ENCODE results near the gene BLOC1S1.

Gene BLOC1S1

DNA sequence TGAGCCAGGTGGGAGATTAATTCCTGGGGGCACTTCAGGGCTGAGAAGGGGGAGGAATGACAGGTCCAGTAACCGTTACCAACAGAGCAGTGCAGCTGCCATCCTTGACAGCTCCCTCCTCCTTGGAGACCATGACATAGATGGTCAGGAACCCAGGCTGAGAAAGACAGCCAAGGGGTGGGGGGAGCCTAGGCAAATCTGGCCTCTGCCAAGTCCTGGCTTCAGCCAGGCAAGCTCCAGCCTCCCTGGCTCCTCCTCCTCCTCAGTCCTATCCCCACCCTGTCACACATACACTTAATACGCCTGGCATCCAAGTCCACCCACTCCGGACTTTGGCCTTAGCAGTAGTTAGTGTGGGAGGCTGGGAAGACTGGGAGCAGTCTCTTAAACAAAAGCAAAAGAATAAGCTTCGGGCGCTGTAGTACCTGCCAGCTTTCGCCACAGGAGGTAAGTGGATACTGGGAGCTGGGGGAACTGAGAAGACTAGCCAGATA, 4.3 kb downstream of the BLOC1S1 start, which contains the start of gene RDH5:
TSS of gene RDH5 (plus strand) at position 323 of the 494 bp plus-strand sequence. CDS start 792 bp downstream, outside the sequence.
- TF ChIP-seq, protein P1, sequence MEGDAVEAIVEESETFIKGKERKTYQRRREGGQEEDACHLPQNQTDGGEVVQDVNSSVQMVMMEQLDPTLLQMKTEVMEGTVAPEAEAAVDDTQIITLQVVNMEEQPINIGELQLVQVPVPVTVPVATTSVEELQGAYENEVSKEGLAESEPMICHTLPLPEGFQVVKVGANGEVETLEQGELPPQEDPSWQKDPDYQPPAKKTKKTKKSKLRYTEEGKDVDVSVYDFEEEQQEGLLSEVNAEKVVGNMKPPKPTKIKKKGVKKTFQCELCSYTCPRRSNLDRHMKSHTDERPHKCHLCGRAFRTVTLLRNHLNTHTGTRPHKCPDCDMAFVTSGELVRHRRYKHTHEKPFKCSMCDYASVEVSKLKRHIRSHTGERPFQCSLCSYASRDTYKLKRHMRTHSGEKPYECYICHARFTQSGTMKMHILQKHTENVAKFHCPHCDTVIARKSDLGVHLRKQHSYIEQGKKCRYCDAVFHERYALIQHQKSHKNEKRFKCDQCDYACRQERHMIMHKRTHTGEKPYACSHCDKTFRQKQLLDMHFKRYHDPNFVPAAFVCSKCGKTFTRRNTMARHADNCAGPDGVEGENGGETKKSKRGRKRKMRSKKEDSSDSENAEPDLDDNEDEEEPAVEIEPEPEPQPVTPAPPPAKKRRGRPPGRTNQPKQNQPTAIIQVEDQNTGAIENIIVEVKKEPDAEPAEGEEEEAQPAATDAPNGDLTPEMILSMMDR (IDR thresholded peaks at IDR 0.05; ENCODE audit: low read depth, low read length), result no peak
- in situ Hi-C loops (cut with HindIII; ENCODE audit: low sequenced_read_pairs), result no loop called here
- peak; percentile 78 for DNase-seq (ENCODE audit: low read depth, low spot score)
- no peak within 1 kb of the TSS for H3K4me3 ChIP-seq (ENCODE audit: low read depth, low read length)

DNA sequence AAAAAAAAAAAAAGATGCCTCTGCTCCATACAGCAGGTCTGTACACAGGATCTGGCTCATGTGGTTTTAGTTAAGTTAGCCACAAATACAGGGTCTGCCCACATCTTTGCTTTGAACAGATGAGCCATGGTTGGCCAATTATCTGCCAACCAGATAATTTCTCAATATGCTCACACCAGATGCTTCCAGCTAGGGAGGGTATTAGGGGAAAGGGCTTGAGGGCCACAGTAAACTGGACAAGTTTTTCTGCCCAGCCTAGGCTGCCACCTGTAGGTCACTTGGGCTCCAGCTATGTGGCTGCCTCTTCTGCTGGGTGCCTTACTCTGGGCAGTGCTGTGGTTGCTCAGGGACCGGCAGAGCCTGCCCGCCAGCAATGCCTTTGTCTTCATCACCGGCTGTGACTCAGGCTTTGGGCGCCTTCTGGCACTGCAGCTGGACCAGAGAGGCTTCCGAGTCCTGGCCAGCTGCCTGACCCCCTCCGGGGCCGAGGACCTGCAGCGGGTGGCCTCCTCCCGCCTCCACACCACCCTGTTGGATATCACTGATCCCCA, 5.1 kb downstream of the BLOC1S1 start:
- in situ Hi-C loops (cut with HindIII; ENCODE audit: low sequenced_read_pairs), result no loop called here
- peak; percentile 94 for DNase-seq (ENCODE audit: low read depth, low spot score)
- H3K4me3 ChIP-seq (ENCODE audit: low read depth, low read length), result no peak overlapping the region
- TF ChIP-seq, protein P1 (IDR thresholded peaks at IDR 0.05; ENCODE audit: low read depth, low read length), result peak; percentile 66

DNA sequence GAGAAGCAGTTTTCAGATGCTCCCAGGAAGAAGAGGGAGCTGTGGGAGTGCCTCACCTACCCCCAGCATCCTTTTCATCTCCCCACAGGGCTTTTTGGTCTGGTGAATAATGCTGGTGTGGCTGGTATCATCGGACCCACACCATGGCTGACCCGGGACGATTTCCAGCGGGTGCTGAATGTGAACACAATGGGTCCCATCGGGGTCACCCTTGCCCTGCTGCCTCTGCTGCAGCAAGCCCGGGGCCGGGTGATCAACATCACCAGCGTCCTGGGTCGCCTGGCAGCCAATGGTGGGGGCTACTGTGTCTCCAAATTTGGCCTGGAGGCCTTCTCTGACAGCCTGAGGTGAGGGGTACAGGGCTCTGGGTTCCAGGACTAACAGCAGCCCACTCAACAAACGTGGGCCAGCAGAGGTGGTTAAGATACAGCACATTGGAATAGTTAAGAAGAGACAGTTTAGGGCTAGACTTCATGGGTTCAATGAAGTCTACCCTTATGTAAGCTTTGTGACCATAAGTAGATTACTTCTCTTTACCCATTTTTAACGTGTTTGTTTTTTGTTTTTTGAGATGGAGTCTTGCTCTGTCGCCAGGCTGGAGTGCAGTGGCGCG, 5.9 kb downstream of the BLOC1S1 start:
- DNase-seq (ENCODE audit: low read depth, low spot score), result no peak
- H3K4me3 ChIP-seq (ENCODE audit: low read depth, low read length), result no peak overlapping the region
- TF ChIP-seq, protein P1 (IDR thresholded peaks at IDR 0.05; ENCODE audit: low read depth, low read length), result no peak
- in situ Hi-C loops (cut with HindIII; ENCODE audit: low sequenced_read_pairs), result no loop called here

DNA sequence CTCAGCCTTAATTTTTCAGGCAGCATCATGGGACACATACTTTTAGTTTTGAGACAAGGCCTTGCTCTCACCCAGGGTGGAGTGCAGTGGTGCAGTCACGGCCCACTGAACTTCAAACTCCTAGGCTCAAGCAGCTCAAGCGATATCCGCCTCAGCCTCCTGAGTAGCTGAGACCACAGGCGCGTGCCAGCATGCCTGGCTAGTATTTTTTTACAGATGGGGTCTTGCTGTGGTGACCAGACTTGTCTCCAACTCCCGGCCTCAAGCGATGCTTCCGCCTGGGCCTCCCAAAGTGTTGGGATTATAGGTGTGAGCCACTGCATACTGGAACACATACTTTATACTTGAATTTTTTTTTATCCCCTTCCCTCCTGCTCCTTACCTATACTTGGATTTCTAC, 7.1 kb downstream of the BLOC1S1 start:
- DNase-seq (ENCODE audit: low read depth, low spot score), result no peak
- no peak overlapping the region for H3K4me3 ChIP-seq (ENCODE audit: low read depth, low read length)
- TF ChIP-seq, protein P1 (IDR thresholded peaks at IDR 0.05; ENCODE audit: low read depth, low read length), result no peak
- in situ Hi-C loops (cut with HindIII; ENCODE audit: low sequenced_read_pairs), result no loop called here

DNA sequence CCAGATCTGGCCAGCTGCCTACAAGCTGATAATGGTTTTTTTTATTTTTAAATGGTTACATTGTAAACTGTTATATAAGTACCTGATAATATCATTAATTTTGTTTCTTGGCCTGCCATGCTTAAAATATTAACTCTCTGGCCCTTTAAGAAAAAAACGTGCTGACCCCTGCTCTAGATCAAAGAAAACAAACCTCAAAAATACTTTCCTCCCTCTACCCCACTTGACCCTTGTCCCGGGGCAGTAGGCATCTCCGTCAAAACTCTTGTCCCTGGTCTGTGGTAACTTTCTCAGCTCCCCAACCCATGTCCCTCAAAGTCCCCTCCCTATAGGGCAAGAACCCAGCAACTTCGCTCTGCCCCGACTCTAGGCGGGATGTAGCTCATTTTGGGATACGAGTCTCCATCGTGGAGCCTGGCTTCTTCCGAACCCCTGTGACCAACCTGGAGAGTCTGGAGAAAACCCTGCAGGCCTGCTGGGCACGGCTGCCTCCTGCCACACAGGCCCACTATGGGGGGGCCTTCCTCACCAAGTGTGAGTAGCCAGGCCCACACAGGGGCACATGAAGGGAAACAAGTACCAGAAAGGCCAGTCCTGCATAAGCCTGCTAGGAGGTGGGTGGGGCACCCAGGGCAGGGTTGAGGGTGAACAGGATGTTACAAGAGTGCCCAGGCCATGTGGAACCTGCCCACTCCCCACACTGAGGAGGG, 7.8 kb downstream of the BLOC1S1 start:
- H3K4me3 ChIP-seq (ENCODE audit: low read depth, low read length), result no peak overlapping the region
- no peak for DNase-seq (ENCODE audit: low read depth, low spot score)
- in situ Hi-C loops (cut with HindIII; ENCODE audit: low sequenced_read_pairs), result no loop called here
- TF ChIP-seq, protein P1 (IDR thresholded peaks at IDR 0.05; ENCODE audit: low read depth, low read length), result no peak

DNA sequence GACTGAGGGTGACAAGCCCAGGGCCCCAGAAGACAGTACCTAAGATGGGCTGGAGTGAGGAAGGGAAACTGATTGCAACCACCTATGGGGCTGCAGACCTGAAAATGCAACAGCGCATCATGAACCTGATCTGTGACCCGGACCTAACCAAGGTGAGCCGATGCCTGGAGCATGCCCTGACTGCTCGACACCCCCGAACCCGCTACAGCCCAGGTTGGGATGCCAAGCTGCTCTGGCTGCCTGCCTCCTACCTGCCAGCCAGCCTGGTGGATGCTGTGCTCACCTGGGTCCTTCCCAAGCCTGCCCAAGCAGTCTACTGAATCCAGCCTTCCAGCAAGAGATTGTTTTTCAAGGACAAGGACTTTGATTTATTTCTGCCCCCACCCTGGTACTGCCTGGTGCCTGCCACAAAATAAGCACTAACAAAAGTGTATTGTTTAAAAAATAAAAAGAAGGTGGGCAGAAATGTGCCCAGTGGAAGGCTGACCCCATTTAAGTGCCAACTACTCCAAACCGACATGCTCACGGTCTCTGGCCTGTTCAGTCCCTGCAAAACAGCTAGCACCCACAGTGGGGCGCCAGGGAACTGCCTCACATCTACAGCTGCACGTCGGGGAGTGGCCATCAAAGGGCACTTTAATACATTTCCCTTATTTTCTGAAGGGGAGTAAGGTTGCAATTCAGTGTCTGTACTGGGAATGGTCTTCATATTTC, 8.5 kb downstream of the BLOC1S1 start:
- no peak overlapping the region for H3K4me3 ChIP-seq (ENCODE audit: low read depth, low read length)
- TF ChIP-seq, protein P1 (IDR thresholded peaks at IDR 0.05; ENCODE audit: low read depth, low read length), result peak; percentile 75
- peak; percentile 68 for DNase-seq (ENCODE audit: low read depth, low spot score)
- in situ Hi-C loops (cut with HindIII; ENCODE audit: low sequenced_read_pairs), result no loop called here
